MM.1S (cell line): Measurements from ENCODE around the gene ANKRD9.

Experiments used
- DNase-seq: peaks from one replicate; pipeline ENCODE4 v3.0.0-alpha.2; 2015
- H2AFZ ChIP-seq: fragments of 300-600 bp; sonication (generic); 2 replicates; pipeline ENCODE4 v1.6.0; 2016; ENCODE audit warnings: antibody characterized with exemption, low read length
- H3F3A ChIP-seq: fragments of 300-600 bp; sonication (generic); 2 replicates; pipeline ENCODE4 v1.6.1; 2016; ENCODE audit warnings: mild to moderate bottlenecking, antibody characterized with exemption, low read length, moderate library complexity, mixed read lengths; ENCODE audit not compliant: insufficient read depth
- H3K27ac ChIP-seq: fragments of 300-600 bp; sonication (generic); 2 replicates; pipeline ENCODE4 v1.5.1; 2016; ENCODE audit warnings: mild to moderate bottlenecking, low read length
- H3K27me3 ChIP-seq: fragments of 300-600 bp; sonication (generic); replicated peaks from 2 replicates; pipeline ENCODE4 v1.6.0; 2016; ENCODE audit warnings: low read length; ENCODE audit not compliant: insufficient read depth
- H3K36me3 ChIP-seq: fragments of 300-600 bp; sonication (generic); replicated peaks from 2 replicates; pipeline ENCODE4 v1.6.1; 2016; ENCODE audit warnings: mild to moderate bottlenecking, low read length, mixed read lengths; ENCODE audit not compliant: insufficient read depth
- H3K4me1 ChIP-seq: fragments of 300-600 bp; sonication (generic); 2 replicates; pipeline ENCODE4 v1.6.1; 2016; ENCODE audit warnings: low read length, mixed read lengths
- H3K4me2 ChIP-seq: fragments of 300-600 bp; sonication (generic); 2 replicates; pipeline ENCODE4 v1.6.0; 2016; ENCODE audit warnings: low read depth, low read length
- H3K4me3 ChIP-seq: fragments of 300-600 bp; sonication (generic); 2 replicates; pipeline ENCODE4 v1.5.1; 2016; ENCODE audit warnings: low read length, mixed read lengths
- H3K79me2 ChIP-seq: fragments of 300-600 bp; sonication (generic); 2 replicates; pipeline ENCODE4 v1.6.1; 2016; ENCODE audit warnings: mixed run types, low read length, mixed read lengths
- H3K9ac ChIP-seq: fragments of 300-600 bp; sonication (generic); 2 replicates; pipeline ENCODE4 v1.6.1; 2016; ENCODE audit warnings: low read length, mixed read lengths
- H3K9me2 ChIP-seq: fragments of 300-600 bp; sonication (generic); replicated peaks from 2 replicates; pipeline ENCODE4 v1.6.1; 2016; ENCODE audit warnings: mild to moderate bottlenecking, low read length, mixed read lengths; ENCODE audit not compliant: insufficient read depth
- H3K9me3 ChIP-seq: fragments of 300-600 bp; sonication (generic); replicated peaks from 2 replicates; pipeline ENCODE4 v1.6.1; 2016; ENCODE audit warnings: mild to moderate bottlenecking, low read length, mixed read lengths; ENCODE audit not compliant: insufficient read depth
- H4K20me1 ChIP-seq: fragments of 300-600 bp; sonication (generic); 2 replicates; pipeline ENCODE4 v1.6.1; 2016; ENCODE audit warnings: mild to moderate bottlenecking, low read length, moderate library complexity, mixed read lengths; ENCODE audit not compliant: insufficient read depth
- CTCF ChIP-seq: fragments of 300-600 bp; sonication (generic); IDR thresholded peaks from 2 replicates; pipeline ENCODE4 v1.5.1; 2016; ENCODE audit warnings: antibody characterized with exemption, low read length, mixed read lengths
- EZH2 ChIP-seq: fragments of 300-600 bp; sonication (generic); optimal IDR thresholded peaks from 2 replicates; pipeline ENCODE3; 2017; ENCODE audit warnings: low read depth, mild to moderate bottlenecking, antibody characterized with exemption, low read length, mixed read lengths
- EZH2phosphoT487 ChIP-seq: fragments of 300-600 bp; sonication (generic); IDR thresholded peaks from 2 replicates; pipeline ENCODE4 v1.6.1; 2018; ENCODE audit warnings: antibody characterized with exemption, low read length

The ANKRD9 gene

DNA sequence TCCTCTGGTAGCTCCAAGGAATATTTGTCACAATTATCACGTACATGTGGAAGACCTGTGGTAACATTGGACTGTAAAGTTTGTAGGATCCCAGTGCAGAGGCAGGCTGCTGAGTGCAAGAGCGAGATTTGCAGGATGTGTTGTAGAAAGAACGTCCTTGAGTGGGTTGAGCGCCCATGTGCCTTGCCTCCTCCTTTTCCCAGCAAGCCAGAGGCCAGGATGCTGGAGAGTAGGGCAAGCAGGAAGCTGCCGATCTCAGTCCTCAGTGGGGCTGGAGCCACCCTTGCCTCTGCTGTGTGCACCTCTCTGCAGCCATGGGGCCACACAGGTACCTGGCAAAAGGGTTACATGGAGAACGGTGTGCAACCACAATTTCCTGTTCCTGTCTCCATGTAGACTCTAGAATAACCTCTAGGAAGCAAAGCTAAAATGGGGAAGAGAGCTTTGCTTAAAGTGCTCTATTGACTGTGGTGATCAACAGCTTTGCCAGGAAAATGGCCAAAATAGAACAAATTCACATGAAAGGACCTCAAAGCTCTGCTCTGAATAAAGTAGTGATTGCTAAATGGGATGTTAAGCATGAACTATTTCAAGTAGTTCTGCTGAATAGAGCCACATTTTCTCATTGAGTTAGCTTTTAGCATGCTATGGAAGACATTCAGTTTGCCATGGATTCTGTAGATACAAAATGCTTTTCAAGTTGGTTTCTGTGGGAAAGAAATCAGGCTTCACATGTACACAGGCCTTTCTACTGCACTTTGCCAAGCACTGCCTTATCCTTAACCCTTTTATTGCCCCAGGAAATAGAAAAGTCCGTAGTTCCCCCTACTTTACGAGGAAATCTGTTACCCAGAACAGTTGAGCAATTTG lies 37.4 kb downstream of the ANKRD9 start:
- Histone ChIP-seq H2AFZ (no peak overlapping the region), H3K9ac (no peak overlapping the region), H3K9me3 (no peaks in the 10 kb centered on the region), H3K27me3 (no peaks in the 10 kb centered on the region), H3K9me2 (no peaks in the 10 kb centered on the region), H3F3A (no peaks in the 10 kb centered on the region), H3K4me2 (no peak overlapping the region), H4K20me1 (no peaks in the 10 kb centered on the region), H3K4me3 (no peak overlapping the region), H3K36me3 (no peaks in the 10 kb centered on the region), H3K27ac (no peak overlapping the region), H3K79me2 (no peaks in the 10 kb centered on the region), H3K4me1 (no peaks in the 10 kb centered on the region)
- DNase-seq = no peak
- no peak for TF ChIP-seq EZH2phosphoT487
- TF ChIP-seq EZH2 = no peak
- no peak for TF ChIP-seq CTCF

DNA sequence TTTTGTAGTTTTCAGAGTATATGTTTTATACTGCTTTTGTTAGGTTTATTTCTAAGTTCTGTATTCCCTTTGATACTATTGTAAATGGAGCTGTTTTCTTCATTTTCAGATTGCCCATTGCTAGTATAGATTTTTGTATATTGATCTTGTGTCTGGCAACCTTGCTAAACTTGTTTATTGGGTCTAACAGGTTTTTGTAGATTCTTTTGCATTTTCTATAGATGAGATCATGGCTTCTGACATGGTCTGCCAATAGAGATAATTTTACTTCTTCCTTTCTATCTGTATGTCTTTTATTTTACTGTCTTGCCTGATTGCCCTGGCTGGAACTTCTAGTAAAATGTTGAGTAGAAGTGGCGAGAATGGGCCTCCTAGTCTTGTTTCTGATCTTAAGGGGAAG lies 40.3 kb downstream of the ANKRD9 start:
- Histone ChIP-seq H4K20me1 (no peaks in the 10 kb centered on the region), H3K4me1 (no peaks in the 10 kb centered on the region), H3K9me2 (no peaks in the 10 kb centered on the region), H3F3A (no peaks in the 10 kb centered on the region), H3K27me3 (no peaks in the 10 kb centered on the region), H3K36me3 (no peaks in the 10 kb centered on the region), H3K27ac (no peak overlapping the region), H2AFZ (no peak overlapping the region), H3K4me2 (no peak overlapping the region), H3K79me2 (no peaks in the 10 kb centered on the region), H3K4me3 (no peak overlapping the region), H3K9ac (no peak overlapping the region), H3K9me3 (no peaks in the 10 kb centered on the region)
- DNase-seq = no peak
- no peak for TF ChIP-seq EZH2

GRCh38 chr14:102464846-102465341 lies 44.7 kb downstream of the ANKRD9 start:
- Histone ChIP-seq H3K9me3 (no peaks in the 10 kb centered on the region), H3K27me3 (no peaks in the 10 kb centered on the region), H2AFZ (no peak overlapping the region), H3K27ac (no peak overlapping the region), H3K36me3 (no peaks in the 10 kb centered on the region), H3K79me2 (no peaks in the 10 kb centered on the region), H3F3A (no peaks in the 10 kb centered on the region), H4K20me1 (no peaks in the 10 kb centered on the region), H3K9me2 (no peaks in the 10 kb centered on the region), H3K4me2 (no peak overlapping the region), H3K9ac (no peak overlapping the region), H3K4me1 (no peaks in the 10 kb centered on the region), H3K4me3 (no peak overlapping the region)
- DNase-seq = no peak
- TF ChIP-seq EZH2phosphoT487 (no peak), EZH2 (no peak)

DNA sequence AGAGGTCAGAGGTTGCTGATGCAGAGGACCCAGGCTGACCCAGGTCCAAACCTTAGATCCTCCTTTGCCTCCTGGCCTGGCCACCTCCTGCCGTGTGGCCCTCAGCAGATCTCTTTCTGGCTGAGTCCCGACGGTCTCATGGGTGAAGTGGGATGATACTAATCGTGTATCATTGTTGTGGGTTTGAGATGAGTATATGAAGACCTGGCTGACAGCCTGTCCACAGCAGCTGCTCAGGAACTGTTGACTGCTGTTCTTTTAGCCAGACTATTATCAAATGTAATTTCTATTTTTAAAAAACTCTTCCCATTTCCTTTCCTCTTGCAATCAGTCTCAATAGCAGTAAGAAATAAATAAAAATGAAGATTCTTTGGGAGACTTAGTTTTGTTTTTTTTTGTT lies 45.6 kb downstream of the ANKRD9 start:
- H3K27me3 ChIP-seq = no peaks in the 10 kb centered on the region
- no peak overlapping the region for H3K4me2 ChIP-seq
- H3K9ac ChIP-seq = no peak overlapping the region
- H3K4me3 ChIP-seq = no peak overlapping the region
- no peaks in the 10 kb centered on the region for H3F3A ChIP-seq
- TF ChIP-seq CTCF = no peak
- no peaks in the 10 kb centered on the region for H4K20me1 ChIP-seq
- H3K27ac ChIP-seq = no peak overlapping the region
- H3K79me2 ChIP-seq = no peaks in the 10 kb centered on the region
- H3K9me3 ChIP-seq = no peaks in the 10 kb centered on the region
- no peaks in the 10 kb centered on the region for H3K4me1 ChIP-seq
- DNase-seq = no peak
- H2AFZ ChIP-seq = no peak overlapping the region
- no peaks in the 10 kb centered on the region for H3K36me3 ChIP-seq
- H3K9me2 ChIP-seq = no peaks in the 10 kb centered on the region
